Esophagus squamous epithelium (tissue), 5 donors: ENCODE data around the gene HIGD2A. TPM values are rescaled to one million over a fixed set of nuclear protein-coding genes. Genes with fewer than 3 reads are reported as not detected.

Source experiments
- DNase-seq: peaks from one replicate; lab custom pipeline; 2025; lab: John Stamatoyannopoulos, UW
- H3K27ac ChIP-seq, 4 donors: fragments of 200-600 bp; sonication (generic); one replicate each; pipeline ENCODE4 v1.5.1; 2016 to 2019; ENCODE audit warnings: mild to moderate bottlenecking in 1 of 4
- H3K27me3 ChIP-seq, 4 donors: fragments of 200-600 bp; sonication (generic); 1 replicate in 3 of 4; 2 replicates in 1 of 4; pipeline versions ENCODE4 v1.5.1 to v1.6.0; 2017 to 2021; ENCODE audit warnings: antibody characterized with exemption in 1 of 4
- H3K36me3 ChIP-seq, 3 donors: fragments of 200-600 bp; sonication (generic); one replicate each; pipeline ENCODE4 v1.5.1; 2016 to 2019
- H3K4me1 ChIP-seq, 3 donors: fragments of 200-600 bp; sonication (generic); one replicate each; pipeline ENCODE4 v1.5.1; 2017 to 2019
- H3K4me3 ChIP-seq, 4 donors: fragments of 200-600 bp; sonication (generic); 1 replicate in 3 of 4; 2 replicates in 1 of 4; pipeline ENCODE4 v1.5.1; 2016 to 2019; ENCODE audit warnings: mild to moderate bottlenecking in 2 of 4, moderate library complexity in 1 of 4
- H3K9me3 ChIP-seq, 3 donors: fragments of 200-600 bp; sonication (generic); one replicate each; pipeline ENCODE4 v1.5.1; 2016 to 2019
- CTCF ChIP-seq, 6 experiments: fragments of 450-650 bp in 4 of 6; fragments of 200-600 bp in 2 of 6; sonication (generic) in 2 of 6; IDR thresholded peaks; one replicate each; pipeline ENCODE4 v1.5.1; 2016 to 2019; ENCODE audit warnings: antibody characterized with exemption in 6 of 6, mild to moderate bottlenecking in 4 of 6, moderate library complexity in 4 of 6
- POLR2A ChIP-seq, 4 donors: fragments of 450-650 bp; IDR thresholded peaks; one replicate each; pipeline ENCODE4 v1.6.1; 2017; ENCODE audit warnings: antibody characterized with exemption in 4 of 4, mild to moderate bottlenecking in 4 of 4, moderate library complexity in 3 of 4
- WGBS, 2 donors: methylation state at CpG; one replicate each; pipeline ENCODE4 v1.1.5; 2018; 5-methylcytosine and 5-hydroxymethylcytosine counted together
- intact Hi-C: fragments of 100-400 bp; cut with DNase I; formaldehyde crosslinking; loops from one replicate; pipeline ENCODE4 v1.15.0; 2022
- total RNA-seq, 4 donors: library from RNA; depleted of rRNA; stranded (reverse); fragments of >200 nt; gene quantifications; one replicate each; pipeline ENCODE4 v1.1.0, GENCODE V29; 2016
- donor health status: DM: yes; HTN: yes; CAD: no.

HIGD2A gene
- total RNA-seq, 4 donors from 2014 or later, result 77.2 to 122 (median 90.3) TPM

GRCh38 chr5:176355400-176356178, 33.0 kb upstream of the HIGD2A start:
- Histone ChIP-seq H3K27ac (no peak overlapping the region), H3K9me3 (no peaks in the 10 kb centered on the region), H3K36me3 (peaks cover 6 to 92% (median 46%) of the 10 kb centered on the region in 3 donors), H3K4me3 (no peak overlapping the region), H3K27me3 (no peaks in the 10 kb centered on the region), H3K4me1 (peaks cover 0 to 45% (median 14%) of the 10 kb centered on the region in 3 donors)
- TF ChIP-seq POLR2A (IDR thresholded peaks at IDR 0.05), result no peak
- intact Hi-C loops, result no loop called here
- DNase-seq, result no peak
- WGBS, 2 donors, result 82 to 85% methylated on average over 14 to 16 of the region's 16 CpGs

GRCh38 chr5:176356179-176356566, 32.4 kb upstream of the HIGD2A start:
- H3K36me3 ChIP-seq, result peaks cover 6 to 86% (median 40%) of the 10 kb centered on the region in 3 donors
- intact Hi-C loops, result no loop called here

GRCh38 chr5:176359658-176360057, 28.9 kb upstream of the HIGD2A start:
- no peak for DNase-seq
- Histone ChIP-seq H3K9me3 (no peaks in the 10 kb centered on the region), H3K4me1 (peaks cover 0 to 60% (median 17%) of the 10 kb centered on the region in 3 donors), H3K27me3 (no peaks in the 10 kb centered on the region), H3K36me3 (peaks cover 0 to 51% (median 18%) of the 10 kb centered on the region in 3 donors), H3K4me3 (peak overlapping the region in 1 of 4 donors; percentile 29), H3K27ac (no peak overlapping the region)
- TF ChIP-seq CTCF (IDR thresholded peaks at IDR 0.05) (no peak), POLR2A (IDR thresholded peaks at IDR 0.05) (no peak)
- intact Hi-C loops, result no loop called here
- 49 to 53% methylated on average over 4 of the region's 4 CpGs for WGBS, 2 donors

More at GRCh38 chr5:176356179-176356566, 32.4 kb upstream of the HIGD2A start:
- no peaks in the 10 kb centered on the region for H3K9me3 ChIP-seq
- no peak for DNase-seq
- no peak overlapping the region for H3K27ac ChIP-seq
- H3K4me1 ChIP-seq, result peaks cover 0 to 51% (median 16%) of the 10 kb centered on the region in 3 donors
- TF ChIP-seq POLR2A (IDR thresholded peaks at IDR 0.05) (no peak), CTCF (IDR thresholded peaks at IDR 0.05) (no peak)
- 87 to 96% methylated on average over 3 of the region's 3 CpGs for WGBS, 2 donors
- no peaks in the 10 kb centered on the region for H3K27me3 ChIP-seq
- no peak overlapping the region for H3K4me3 ChIP-seq

- peak overlapping the region; percentile 83 to 94 (median 89) for H3K4me3 ChIP-seq
- peaks cover 0 to 38% (median 15%) of the 10 kb centered on the region in 3 donors for H3K36me3 ChIP-seq
- H3K27me3 ChIP-seq, result no peaks in the 10 kb centered on the region
- no peak for DNase-seq
- intact Hi-C loops, result no loop called here
- H3K9me3 ChIP-seq, result no peaks in the 10 kb centered on the region
- peaks cover 0 to 56% (median 20%) of the 10 kb centered on the region in 3 donors for H3K4me1 ChIP-seq
- peak overlapping the region; percentile 78 to 88 (median 82) for H3K27ac ChIP-seq
- TF ChIP-seq POLR2A (IDR thresholded peaks at IDR 0.05), result no peak
- no peak for TF ChIP-seq CTCF (IDR thresholded peaks at IDR 0.05)
- 2 to 7% methylated on average over 11 to 20 of the region's 27 CpGs for WGBS, 2 donors
Measured at GRCh38 chr5:176360894-176361436, 27.6 kb upstream of the HIGD2A start.

GRCh38 chr5:176361437-176362232, 26.9 kb upstream of the HIGD2A start, which contains the start of gene KIAA1191:
TSS of gene KIAA1191 (minus strand) at chr5:176361764. CDS start at chr5:176359508, 2,256 bp downstream.
- H3K36me3 ChIP-seq, result peaks cover 0 to 32% (median 11%) of the 10 kb centered on the region in 3 donors
- no peaks in the 10 kb centered on the region for H3K9me3 ChIP-seq
- H3K27ac ChIP-seq, result peak within 1 kb of the TSS; percentile 78 to 88 (median 82)
- intact Hi-C loops, result no loop called here
- peak in 4 of 6 experiments; percentile 10 to 57 (median 18) for TF ChIP-seq CTCF (IDR thresholded peaks at IDR 0.05)
- TF ChIP-seq POLR2A (IDR thresholded peaks at IDR 0.05), result peak in 2 of 4 donors; percentile 77 to 85
- WGBS, 2 donors, result 1 to 3% methylated on average over 13 to 30 of the region's 56 CpGs
- H3K4me1 ChIP-seq, result peaks cover 0 to 56% (median 25%) of the 10 kb centered on the region in 3 donors
- no peaks in the 10 kb centered on the region for H3K27me3 ChIP-seq
- DNase-seq, result peak; percentile 66
- H3K4me3 ChIP-seq, result peak within 1 kb of the TSS; percentile 83 to 94 (median 89)
